Psoas muscle (tissue), 8 donors: ENCODE data around the gene SF3B6. TPM values are rescaled to one million over a fixed set of nuclear protein-coding genes. Genes with fewer than 3 reads are reported as not detected.

Experiments used
- ATAC-seq, 4 donors: fragments of 200-7000 bp; cut with Tn5 transposase; one replicate each; pipeline ENCODE4 v1.9.1; 2020; ENCODE audit warnings: moderate library complexity in 3 of 4, mild to moderate bottlenecking in 2 of 4
- DNase-seq, 2 donors: peaks; one replicate each; pipeline ENCODE4 v3.0.0-alpha.2; 2020
- H3K27ac ChIP-seq: fragments of 200-600 bp; one replicate; pipeline ENCODE4 v1.8.0; 2022
- H3K27me3 ChIP-seq, 3 donors: fragments of 200-600 bp in 1 of 3; one replicate each; pipeline versions ENCODE4 v1.6.1 to v1.8.0; 2013 to 2022; ENCODE audit warnings: low read length in 2 of 3, mild to moderate bottlenecking in 2 of 3, moderate library complexity in 1 of 3; ENCODE audit not compliant: insufficient read depth in 3 of 3
- H3K36me3 ChIP-seq, 2 donors: fragments of 200-600 bp in 1 of 2; one replicate each; pipeline versions ENCODE4 v1.6.1 to v1.8.0; 2013 to 2022; ENCODE audit warnings: low read depth in 1 of 2, mild to moderate bottlenecking in 1 of 2, moderate library complexity in 1 of 2; ENCODE audit not compliant: insufficient read depth in 1 of 2
- H3K4me1 ChIP-seq: fragments of 200-600 bp; one replicate; pipeline ENCODE4 v1.8.0; 2022
- H3K4me3 ChIP-seq: fragments of 200-600 bp; one replicate; pipeline ENCODE4 v1.8.0; 2022; ENCODE audit warnings: mild to moderate bottlenecking
- H3K9me3 ChIP-seq: fragments of 200-600 bp; one replicate; pipeline ENCODE4 v1.8.0; 2022
- WGBS, 3 donors: extraction: QIAGEN DNeasy Blood & Tissue Kit; methylation state at CpG; one replicate each; pipeline versions ENCODE4 v1.1.6 to v1.1.7; 2013; 5-methylcytosine and 5-hydroxymethylcytosine counted together
- intact Hi-C, 2 donors: fragments of 100-400 bp; cut with DNase I; formaldehyde crosslinking; loops; one replicate each; pipeline versions ENCODE4 v1.11.0 to v1.14.2; 2022
- polyA plus RNA-seq, 3 donors: library from polyadenylated mRNA; stranded (reverse); fragments of 200-250 nt; gene quantifications; one replicate each; pipeline ENCODE4 v1.2.3, GENCODE V29; 2013
- total RNA-seq, 4 donors: library from RNA; stranded (reverse); fragmentation: NEBNext Ultra II Directional in 2 of 4; extraction: Animal tissue kit (Norgen Biotek cat#: 25700) in 2 of 4; gene quantifications; one replicate each; pipeline versions ENCODE4 v1.2.1 to v1.2.4, GENCODE V29; 2021 to 2023
- TF ChIP-seq, protein P1 (sequence below): fragments of 200-600 bp; IDR thresholded peaks from one replicate; pipeline ENCODE4 v1.8.0; 2022; ENCODE audit warnings: antibody characterized with exemption
- donor health status: healthy with polysubstance abuse.
- donor health status: DM: no; HTN: no; CAD: no; lungs with moderate emphysema.
- donor health status: Bipolar disorder and iron deficiency.
- donor health status: healthy.
- donor health status: DM: yes; HTN: yes; CAD: no.
- donor health status: DM: no; HTN: no; CAD: no.
- donor health status: DM: no; HTN: no; CAD: no.
- donor health status: DM: yes; HTN: yes; CAD: no.

SF3B6 gene
- total and polyA plus RNA-seq, 7 donors, result 44.2 to 116 (median 60.5) TPM

DNA sequence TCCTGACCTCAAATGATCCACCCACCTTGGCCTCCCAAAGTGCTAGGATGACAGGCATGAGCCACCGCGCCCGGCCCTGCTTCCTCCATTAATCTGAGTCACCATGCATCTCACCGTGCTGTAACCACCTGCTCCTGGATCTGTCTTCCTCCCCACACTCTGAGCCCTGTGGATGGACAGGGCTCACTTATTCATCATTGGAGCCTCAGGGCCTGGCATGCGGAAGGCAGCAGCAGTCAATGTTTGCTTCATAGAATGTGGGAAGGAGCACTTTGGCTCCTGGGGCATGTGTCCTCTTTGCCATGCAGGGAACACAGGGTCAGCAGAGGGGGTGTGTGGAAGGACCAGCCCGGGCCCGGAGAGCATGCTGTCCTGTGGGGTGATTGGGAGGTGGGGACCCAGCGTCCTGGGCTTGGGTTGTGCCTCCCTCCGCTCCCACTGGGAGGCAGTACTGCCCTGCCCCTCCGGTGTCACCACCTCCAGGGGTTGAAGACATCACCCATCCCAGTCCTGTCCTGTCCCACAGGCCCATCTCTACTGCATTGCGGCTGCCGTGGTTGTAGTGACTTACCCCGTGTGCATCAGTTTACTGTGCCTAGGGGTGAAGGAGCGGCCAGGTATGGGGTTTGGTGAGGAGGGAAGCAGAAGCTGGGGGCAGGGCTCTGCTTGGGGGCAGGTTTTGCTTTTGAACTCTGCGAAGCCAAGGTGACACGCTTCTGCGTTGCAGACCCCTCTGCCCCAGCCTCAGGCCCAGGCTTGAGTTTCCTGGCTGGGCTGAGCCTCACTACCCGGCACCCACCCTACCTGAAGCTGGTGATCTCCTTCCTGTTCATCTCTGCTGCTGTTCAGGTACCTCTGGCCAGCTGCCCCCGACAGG, 54.8 kb downstream of the SF3B6 start:
- intact Hi-C loops, result no loop called here
- no peaks in the 10 kb centered on the region for H3K27me3 ChIP-seq
- TF ChIP-seq, protein P1, sequence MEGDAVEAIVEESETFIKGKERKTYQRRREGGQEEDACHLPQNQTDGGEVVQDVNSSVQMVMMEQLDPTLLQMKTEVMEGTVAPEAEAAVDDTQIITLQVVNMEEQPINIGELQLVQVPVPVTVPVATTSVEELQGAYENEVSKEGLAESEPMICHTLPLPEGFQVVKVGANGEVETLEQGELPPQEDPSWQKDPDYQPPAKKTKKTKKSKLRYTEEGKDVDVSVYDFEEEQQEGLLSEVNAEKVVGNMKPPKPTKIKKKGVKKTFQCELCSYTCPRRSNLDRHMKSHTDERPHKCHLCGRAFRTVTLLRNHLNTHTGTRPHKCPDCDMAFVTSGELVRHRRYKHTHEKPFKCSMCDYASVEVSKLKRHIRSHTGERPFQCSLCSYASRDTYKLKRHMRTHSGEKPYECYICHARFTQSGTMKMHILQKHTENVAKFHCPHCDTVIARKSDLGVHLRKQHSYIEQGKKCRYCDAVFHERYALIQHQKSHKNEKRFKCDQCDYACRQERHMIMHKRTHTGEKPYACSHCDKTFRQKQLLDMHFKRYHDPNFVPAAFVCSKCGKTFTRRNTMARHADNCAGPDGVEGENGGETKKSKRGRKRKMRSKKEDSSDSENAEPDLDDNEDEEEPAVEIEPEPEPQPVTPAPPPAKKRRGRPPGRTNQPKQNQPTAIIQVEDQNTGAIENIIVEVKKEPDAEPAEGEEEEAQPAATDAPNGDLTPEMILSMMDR, result no peak
- no peak overlapping the region for H3K4me3 ChIP-seq
- no peak overlapping the region for H3K27ac ChIP-seq
- ATAC-seq, result no peak
- H3K4me1 ChIP-seq, result no peaks in the 10 kb centered on the region
- DNase-seq, result no peak
- WGBS, 3 donors, result 75 to 81% (median 79%) methylated on average over 19 of the region's 19 CpGs
- H3K9me3 ChIP-seq, result no peaks in the 10 kb centered on the region
- H3K36me3 ChIP-seq, result peaks cover 0 to 23% of the 10 kb centered on the region in 2 donors

DNA sequence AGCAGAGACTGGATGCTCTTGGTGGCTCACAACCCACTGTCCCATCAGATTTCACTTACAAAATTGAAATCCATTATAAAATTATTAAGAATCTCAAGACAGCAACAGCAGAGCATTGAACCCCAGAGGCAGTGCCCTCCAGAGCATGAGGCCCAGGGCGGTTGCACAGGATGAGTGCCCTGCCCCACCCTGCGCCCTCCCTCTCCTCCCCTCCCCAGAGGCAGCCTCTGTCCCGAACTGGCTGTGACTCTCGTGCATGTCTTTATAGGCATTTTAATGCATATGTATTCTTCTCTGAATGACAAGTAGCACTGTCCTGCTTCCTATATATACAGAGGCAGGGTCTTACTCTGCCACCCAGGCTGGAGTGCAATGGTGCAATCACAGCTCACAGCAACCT, 55.9 kb downstream of the SF3B6 start:
- H3K4me1 ChIP-seq, result no peaks in the 10 kb centered on the region
- no peak overlapping the region for H3K4me3 ChIP-seq
- WGBS, 3 donors, result 73 to 85% (median 76%) methylated on average over 4 of the region's 4 CpGs
- H3K36me3 ChIP-seq, result peaks cover 0 to 18% of the 10 kb centered on the region in 2 donors
- TF ChIP-seq, protein P1, result no peak
- H3K9me3 ChIP-seq, result no peaks in the 10 kb centered on the region
- intact Hi-C loops, result no loop called here
- DNase-seq (no peak), ATAC-seq (no peak)
- no peaks in the 10 kb centered on the region for H3K27me3 ChIP-seq
- no peak overlapping the region for H3K27ac ChIP-seq

DNA sequence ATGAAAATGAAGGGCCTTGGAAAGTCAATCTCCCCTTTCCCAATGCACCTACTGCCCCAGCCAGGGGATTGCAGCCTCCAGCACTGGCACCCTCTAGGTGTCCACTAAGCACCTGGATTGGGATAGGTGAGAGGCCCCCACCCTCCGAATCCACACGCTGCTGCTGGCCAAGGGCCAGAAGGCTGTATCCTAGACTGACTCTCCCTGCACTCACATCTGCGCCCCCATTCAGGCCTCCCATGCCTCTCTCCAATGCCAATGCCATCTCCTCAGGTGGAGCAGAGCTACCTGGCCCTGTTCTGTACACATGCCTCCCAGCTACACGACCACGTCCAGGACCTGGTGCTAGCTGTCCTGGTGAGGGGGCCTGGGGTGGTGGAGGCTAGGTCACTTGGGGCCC, 56.4 kb downstream of the SF3B6 start:
- DNase-seq, result no peak
- Histone ChIP-seq H3K36me3 (peaks cover 0 to 18% of the 10 kb centered on the region in 2 donors), H3K9me3 (no peaks in the 10 kb centered on the region), H3K4me3 (no peak overlapping the region), H3K4me1 (no peaks in the 10 kb centered on the region), H3K27ac (no peak overlapping the region), H3K27me3 (no peaks in the 10 kb centered on the region)
- WGBS, 3 donors, result 86 to 95% (median 88%) methylated on average over 5 of the region's 5 CpGs
- intact Hi-C loops, result no loop called here
- ATAC-seq, result no peak
- TF ChIP-seq, protein P1, result no peak

DNA sequence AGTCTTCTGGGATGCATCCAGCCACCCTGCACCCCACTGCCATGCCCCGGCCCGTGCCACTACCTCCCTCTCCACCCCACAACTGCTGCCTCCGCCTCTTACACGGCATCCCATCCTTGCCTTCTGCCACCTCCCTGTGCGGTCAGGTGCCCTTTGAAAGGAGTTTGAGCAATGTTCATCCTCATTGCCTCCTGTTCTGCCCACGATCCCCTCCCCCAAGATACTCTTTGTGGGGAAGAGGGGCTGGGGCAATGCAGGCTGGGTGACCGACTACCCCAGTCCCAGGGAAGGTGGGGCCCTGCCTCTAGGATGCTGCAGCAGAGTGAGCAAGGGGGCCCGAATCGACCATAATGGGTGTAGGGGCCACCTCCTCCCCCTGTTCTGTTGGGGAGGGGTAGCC, 57.9 kb downstream of the SF3B6 start:
- intact Hi-C loops, result no loop called here
- TF ChIP-seq, protein P1, result no peak
- H3K4me1 ChIP-seq, result no peaks in the 10 kb centered on the region
- H3K4me3 ChIP-seq, result no peak overlapping the region
- no peak overlapping the region for H3K27ac ChIP-seq
- no peak for ATAC-seq
- no peak for DNase-seq
- WGBS, 3 donors, result 76 to 85% (median 80%) methylated on average over 9 of the region's 9 CpGs
- no peaks in the 10 kb centered on the region for H3K27me3 ChIP-seq
- no peaks in the 10 kb centered on the region for H3K9me3 ChIP-seq
- H3K36me3 ChIP-seq, result peaks cover 0 to 8% of the 10 kb centered on the region in 2 donors
